ENCODE results near the gene TIE1.

DNA sequence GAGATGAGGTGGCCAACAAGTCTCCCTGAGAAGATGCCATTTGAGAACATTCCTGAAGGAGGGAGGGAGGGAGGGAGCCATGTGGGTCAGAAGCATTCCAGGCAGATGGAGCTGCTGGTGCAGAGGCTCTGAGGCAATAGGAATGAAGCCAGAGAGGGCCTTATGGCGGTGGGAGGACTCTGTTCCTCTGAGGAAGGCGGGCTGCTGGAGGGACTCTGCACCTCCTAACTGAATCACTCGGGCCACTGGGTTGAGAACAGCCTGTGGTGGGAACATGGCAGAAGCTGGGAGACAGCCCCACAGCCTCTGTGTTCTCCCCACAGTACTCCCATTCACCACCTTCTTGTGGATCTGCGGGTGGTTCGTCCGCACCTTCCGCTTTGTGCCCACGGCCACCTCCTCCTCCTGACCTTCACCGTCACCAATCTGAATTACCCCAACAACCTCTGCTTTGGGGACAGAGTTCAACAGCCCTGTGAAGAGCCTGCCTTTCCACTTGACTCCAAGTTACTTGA lies 33.4 kb upstream of the TIE1 start:
- no peak for TF ChIP-seq KLF6 (CRISPR knock-in tag; IDR thresholded peaks at IDR 0.05; ENCODE audit: borderline replicate concordance)
- TF ChIP-seq, protein P1, sequence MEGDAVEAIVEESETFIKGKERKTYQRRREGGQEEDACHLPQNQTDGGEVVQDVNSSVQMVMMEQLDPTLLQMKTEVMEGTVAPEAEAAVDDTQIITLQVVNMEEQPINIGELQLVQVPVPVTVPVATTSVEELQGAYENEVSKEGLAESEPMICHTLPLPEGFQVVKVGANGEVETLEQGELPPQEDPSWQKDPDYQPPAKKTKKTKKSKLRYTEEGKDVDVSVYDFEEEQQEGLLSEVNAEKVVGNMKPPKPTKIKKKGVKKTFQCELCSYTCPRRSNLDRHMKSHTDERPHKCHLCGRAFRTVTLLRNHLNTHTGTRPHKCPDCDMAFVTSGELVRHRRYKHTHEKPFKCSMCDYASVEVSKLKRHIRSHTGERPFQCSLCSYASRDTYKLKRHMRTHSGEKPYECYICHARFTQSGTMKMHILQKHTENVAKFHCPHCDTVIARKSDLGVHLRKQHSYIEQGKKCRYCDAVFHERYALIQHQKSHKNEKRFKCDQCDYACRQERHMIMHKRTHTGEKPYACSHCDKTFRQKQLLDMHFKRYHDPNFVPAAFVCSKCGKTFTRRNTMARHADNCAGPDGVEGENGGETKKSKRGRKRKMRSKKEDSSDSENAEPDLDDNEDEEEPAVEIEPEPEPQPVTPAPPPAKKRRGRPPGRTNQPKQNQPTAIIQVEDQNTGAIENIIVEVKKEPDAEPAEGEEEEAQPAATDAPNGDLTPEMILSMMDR (IDR thresholded peaks at IDR 0.05 in 2 of 3, conservative IDR thresholded peaks at IDR 0.05 in 1 of 3; ENCODE audit: insufficient read depth in 2 of 3, low read depth in 1 of 3, low read length in 3 of 3) = no peak
- TF ChIP-seq, protein P2, sequence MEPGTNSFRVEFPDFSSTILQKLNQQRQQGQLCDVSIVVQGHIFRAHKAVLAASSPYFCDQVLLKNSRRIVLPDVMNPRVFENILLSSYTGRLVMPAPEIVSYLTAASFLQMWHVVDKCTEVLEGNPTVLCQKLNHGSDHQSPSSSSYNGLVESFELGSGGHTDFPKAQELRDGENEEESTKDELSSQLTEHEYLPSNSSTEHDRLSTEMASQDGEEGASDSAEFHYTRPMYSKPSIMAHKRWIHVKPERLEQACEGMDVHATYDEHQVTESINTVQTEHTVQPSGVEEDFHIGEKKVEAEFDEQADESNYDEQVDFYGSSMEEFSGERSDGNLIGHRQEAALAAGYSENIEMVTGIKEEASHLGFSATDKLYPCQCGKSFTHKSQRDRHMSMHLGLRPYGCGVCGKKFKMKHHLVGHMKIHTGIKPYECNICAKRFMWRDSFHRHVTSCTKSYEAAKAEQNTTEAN (CRISPR knock-in tag; IDR thresholded peaks at IDR 0.05) = no peak
- TF ChIP-seq SMAD3 (CRISPR knock-in tag; conservative IDR thresholded peaks at IDR 0.05) = no peak
- TF ChIP-seq UBTF (IDR thresholded peaks at IDR 0.05; ENCODE audit: borderline replicate concordance in 1 of 2, low read depth in 2 of 2, low read length in 2 of 2) = no peak
- TF ChIP-seq TAF1 (IDR thresholded peaks at IDR 0.05; ENCODE audit: control insufficient read depth, extremely low read depth, insufficient read depth, low read length, severe bottlenecking) = no peak
- TF ChIP-seq CEBPB (tag; IDR thresholded peaks at IDR 0.05) = no peak
- no peak for TF ChIP-seq ZBTB33 (CRISPR knock-in tag; IDR thresholded peaks at IDR 0.05)
- TF ChIP-seq RNF219 (CRISPR knock-in tag; IDR thresholded peaks at IDR 0.05) = no peak
- no peak for TF ChIP-seq BRCA1 (IDR thresholded peaks at IDR 0.05)
- TF ChIP-seq BRCA1 (CRISPR knock-in tag; IDR thresholded peaks at IDR 0.05) = no peak
